Pancreas (tissue), 10 donors: ENCODE data around the gene CXCL13. TPM values are rescaled to one million over a fixed set of nuclear protein-coding genes. Genes with fewer than 3 reads are reported as not detected.

ENCODE experiments used
- ATAC-seq, 4 donors: fragments of 200-7000 bp; cut with Tn5 transposase; one replicate each; pipeline versions ENCODE4 v1.8.0 to v1.9.1; 2020; ENCODE audit warnings: mild to moderate bottlenecking in 4 of 4, moderate library complexity in 4 of 4
- DNase-seq, 6 donors: peaks; one replicate each; pipeline ENCODE4 v3.0.0-alpha.2; 2020
- FAIRE-seq: peaks from 2 replicates; lab custom pipeline; 2012; peaks lifted over from hg19 to GRCh38; lab: Jason Lieb, UNC
- H3K27ac ChIP-seq, 4 donors: fragments of 200-600 bp; sonication (generic); 1 replicate in 3 of 4; 2 replicates in 1 of 4; pipeline versions ENCODE4 v1.5.0 to v1.8.0; 2020
- H3K27me3 ChIP-seq, 4 donors: fragments of 200-600 bp; one replicate each; pipeline ENCODE4 v1.8.0; 2021
- H3K36me3 ChIP-seq, 3 donors: fragments of 200-600 bp; sonication (generic) in 1 of 3; one replicate each; pipeline versions ENCODE4 v1.5.0 to v1.8.0; 2020 to 2021
- H3K4me1 ChIP-seq, 3 donors: fragments of 200-600 bp; one replicate each; pipeline ENCODE4 v1.8.0; 2021
- H3K4me3 ChIP-seq, 4 donors: fragments of 200-600 bp; sonication (generic) in 2 of 4; one replicate each; pipeline versions ENCODE4 v1.5.0 to v1.8.0; 2020 to 2021
- H3K9me3 ChIP-seq, 4 donors: fragments of 200-600 bp; one replicate each; pipeline ENCODE4 v1.8.0; 2021
- whole genome bisulfite sequencing, 2 donors: extraction: QIAGEN DNeasy Blood & Tissue Kit; methylation state at CpG; one replicate each; pipeline ENCODE4 v1.1.7; 2013; 5-methylcytosine and 5-hydroxymethylcytosine counted together
- intact Hi-C, 3 donors: fragments of 100-400 bp; cut with DNase I; formaldehyde crosslinking; loops; one replicate each; pipeline versions ENCODE4 v1.11.1 to v1.14.2; 2022
- polyA plus RNA-seq, 2 donors: library from polyadenylated mRNA; stranded (reverse); fragments of 200-250 nt; gene quantifications; one replicate each; pipeline ENCODE4 v1.2.3, GENCODE V29; 2013
- total RNA-seq, 6 donors: library from RNA; stranded (reverse); fragmentation: NEBNext Ultra II Directional in 4 of 6; extraction: Animal tissue kit (Norgen Biotek cat#: 25700) in 4 of 6; gene quantifications; one replicate each; pipeline versions ENCODE4 v1.2.1 to v1.2.4, GENCODE V29; 2021 to 2023
- TF ChIP-seq, protein P1 (sequence below), 4 donors: fragments of 200-600 bp; sonication (generic) in 3 of 4; IDR thresholded peaks; one replicate each; pipeline versions ENCODE4 v1.5.0 to v1.8.0; 2021; ENCODE audit warnings: antibody characterized with exemption in 4 of 4
- donor health status: healthy with polysubstance abuse.
- donor health status: DM: no; HTN: no; CAD: no; lungs with moderate emphysema.
- donor health status: DM: no; HTN: no; CAD: no.
- donor health status: control.
- donor health status: control.
- donor health status: Bipolar disorder and iron deficiency.
- donor health status: DM: yes; HTN: yes; CAD: no.
- donor health status: DM: no; HTN: no; CAD: no.
- donor health status: DM: no; HTN: no; CAD: no.
- donor health status: DM: yes; HTN: yes; CAD: no.

Gene CXCL13
- total and polyA plus RNA-seq, 8 donors, result 0.47 TPM; not detected in 7

DNA sequence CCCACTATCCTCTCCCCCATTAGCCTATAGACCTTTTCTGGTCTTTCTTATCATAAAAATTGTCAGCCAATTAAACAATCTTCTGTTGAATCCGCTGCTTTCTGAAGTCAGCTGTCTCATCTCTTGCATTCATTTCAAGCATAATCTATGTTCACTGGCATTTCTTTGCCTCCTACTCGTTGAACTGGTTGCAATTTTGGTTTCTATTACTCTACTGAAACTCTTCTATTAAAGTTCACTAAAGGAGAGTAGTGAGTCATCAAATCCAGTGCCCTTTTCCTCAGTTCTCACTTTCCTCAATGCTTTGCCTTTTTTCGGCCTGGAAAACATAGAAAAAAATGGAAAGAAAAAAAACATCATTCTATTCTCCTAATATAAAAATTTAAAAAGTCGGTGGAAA, 23.9 kb upstream of the CXCL13 start:
- DNase-seq, result no peak
- ATAC-seq, result no peak
- intact Hi-C loops, result no loop called here
- no peak overlapping the region for H3K4me3 ChIP-seq
- H3K4me1 ChIP-seq, result no peaks in the 10 kb centered on the region
- TF ChIP-seq, protein P1, sequence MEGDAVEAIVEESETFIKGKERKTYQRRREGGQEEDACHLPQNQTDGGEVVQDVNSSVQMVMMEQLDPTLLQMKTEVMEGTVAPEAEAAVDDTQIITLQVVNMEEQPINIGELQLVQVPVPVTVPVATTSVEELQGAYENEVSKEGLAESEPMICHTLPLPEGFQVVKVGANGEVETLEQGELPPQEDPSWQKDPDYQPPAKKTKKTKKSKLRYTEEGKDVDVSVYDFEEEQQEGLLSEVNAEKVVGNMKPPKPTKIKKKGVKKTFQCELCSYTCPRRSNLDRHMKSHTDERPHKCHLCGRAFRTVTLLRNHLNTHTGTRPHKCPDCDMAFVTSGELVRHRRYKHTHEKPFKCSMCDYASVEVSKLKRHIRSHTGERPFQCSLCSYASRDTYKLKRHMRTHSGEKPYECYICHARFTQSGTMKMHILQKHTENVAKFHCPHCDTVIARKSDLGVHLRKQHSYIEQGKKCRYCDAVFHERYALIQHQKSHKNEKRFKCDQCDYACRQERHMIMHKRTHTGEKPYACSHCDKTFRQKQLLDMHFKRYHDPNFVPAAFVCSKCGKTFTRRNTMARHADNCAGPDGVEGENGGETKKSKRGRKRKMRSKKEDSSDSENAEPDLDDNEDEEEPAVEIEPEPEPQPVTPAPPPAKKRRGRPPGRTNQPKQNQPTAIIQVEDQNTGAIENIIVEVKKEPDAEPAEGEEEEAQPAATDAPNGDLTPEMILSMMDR (IDR thresholded peaks at IDR 0.05), result no peak
- H3K27me3 ChIP-seq, result no peaks in the 10 kb centered on the region
- H3K36me3 ChIP-seq, result no peaks in the 10 kb centered on the region
- H3K27ac ChIP-seq, result no peak overlapping the region
- 64 to 79% methylated on average over 4 of the region's 4 CpGs for WGBS, 2 donors
- FAIRE-seq, result no peak
- H3K9me3 ChIP-seq, result no peaks in the 10 kb centered on the region

DNA sequence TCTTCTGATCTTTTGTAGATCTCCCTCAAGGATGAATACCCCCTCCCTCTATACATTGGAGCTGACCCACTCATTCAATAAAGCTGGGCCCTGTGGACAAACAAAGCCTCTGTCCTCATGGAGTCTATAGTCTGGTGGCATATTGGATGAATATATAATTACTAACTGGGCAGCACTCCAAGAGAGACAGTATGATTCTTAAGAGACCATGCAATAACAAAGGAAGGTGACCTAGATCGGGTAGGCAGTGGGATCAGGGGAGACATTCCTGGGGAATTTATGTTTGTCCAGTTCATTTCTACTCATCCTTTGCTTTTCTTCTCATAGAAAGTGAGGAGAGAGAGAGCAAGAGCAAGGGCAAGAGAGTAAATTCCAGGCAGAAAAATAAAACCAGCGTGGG, 23.5 kb upstream of the CXCL13 start:
- Histone ChIP-seq H3K27me3 (no peaks in the 10 kb centered on the region), H3K27ac (no peak overlapping the region), H3K4me1 (no peaks in the 10 kb centered on the region), H3K4me3 (no peak overlapping the region), H3K36me3 (no peaks in the 10 kb centered on the region), H3K9me3 (no peaks in the 10 kb centered on the region)
- TF ChIP-seq, protein P1 (IDR thresholded peaks at IDR 0.05), result no peak
- ATAC-seq (no peak), FAIRE-seq (no peak), DNase-seq (no peak)
- intact Hi-C loops, result no loop called here
- 81 to 83% methylated on average over 2 of the region's 2 CpGs for WGBS, 2 donors

DNA sequence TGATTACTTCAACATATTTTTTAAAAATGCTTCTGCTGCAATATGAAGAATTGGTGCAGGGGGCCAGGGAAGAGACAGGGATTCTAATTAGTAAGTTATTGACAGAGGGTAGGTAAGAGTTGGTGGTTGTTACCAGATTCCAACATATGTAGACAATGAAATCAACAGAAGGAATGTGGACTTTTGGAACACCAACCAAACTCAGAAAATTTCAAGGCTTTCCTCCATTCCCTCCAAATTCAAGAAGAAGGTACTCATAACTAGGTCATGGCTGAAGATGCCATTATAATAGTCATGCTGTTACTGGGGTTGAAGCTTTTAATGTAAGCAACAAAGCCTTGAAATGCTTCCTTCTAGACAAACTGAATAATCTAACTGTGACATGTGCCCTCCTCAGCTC, 22.9 kb upstream of the CXCL13 start:
- H3K4me3 ChIP-seq, result no peak overlapping the region
- ATAC-seq, result no peak
- TF ChIP-seq, protein P1 (IDR thresholded peaks at IDR 0.05), result no peak
- no peak overlapping the region for H3K27ac ChIP-seq
- intact Hi-C loops, result no loop called here
- no peak for DNase-seq
- H3K9me3 ChIP-seq, result no peaks in the 10 kb centered on the region
- H3K27me3 ChIP-seq, result no peaks in the 10 kb centered on the region
- no peak for FAIRE-seq
- H3K36me3 ChIP-seq, result no peaks in the 10 kb centered on the region
- no peaks in the 10 kb centered on the region for H3K4me1 ChIP-seq

DNA sequence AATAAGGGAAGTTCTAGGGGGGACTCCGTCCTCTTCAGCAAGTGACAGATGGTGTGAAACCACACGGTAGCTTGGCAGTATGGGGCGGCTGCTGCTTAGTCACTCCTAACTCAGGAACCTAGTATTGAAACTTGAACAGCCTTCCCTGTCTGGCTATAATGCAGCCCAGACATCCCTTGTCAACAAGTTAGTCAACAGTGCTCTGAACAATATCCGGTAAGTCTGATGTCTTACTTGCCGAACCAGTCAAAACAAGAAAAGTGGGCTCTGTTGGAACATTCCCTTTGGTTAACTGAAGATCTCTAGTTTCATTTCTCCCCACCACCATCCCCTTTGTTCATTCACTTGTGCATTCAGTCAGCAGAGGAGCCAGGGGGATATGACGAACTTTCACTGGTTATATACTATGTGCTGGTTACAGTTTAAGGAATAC, 18.7 kb upstream of the CXCL13 start:
- Histone ChIP-seq H3K4me1 (no peaks in the 10 kb centered on the region), H3K27ac (no peak overlapping the region), H3K4me3 (no peak overlapping the region), H3K36me3 (no peaks in the 10 kb centered on the region), H3K27me3 (no peaks in the 10 kb centered on the region), H3K9me3 (no peaks in the 10 kb centered on the region)
- DNase-seq, result no peak
- FAIRE-seq, result no peak
- no peak for ATAC-seq
- TF ChIP-seq, protein P1 (IDR thresholded peaks at IDR 0.05), result no peak
- intact Hi-C loops, result no loop called here
- 74 to 86% methylated on average over 6 of the region's 6 CpGs for WGBS, 2 donors

DNA sequence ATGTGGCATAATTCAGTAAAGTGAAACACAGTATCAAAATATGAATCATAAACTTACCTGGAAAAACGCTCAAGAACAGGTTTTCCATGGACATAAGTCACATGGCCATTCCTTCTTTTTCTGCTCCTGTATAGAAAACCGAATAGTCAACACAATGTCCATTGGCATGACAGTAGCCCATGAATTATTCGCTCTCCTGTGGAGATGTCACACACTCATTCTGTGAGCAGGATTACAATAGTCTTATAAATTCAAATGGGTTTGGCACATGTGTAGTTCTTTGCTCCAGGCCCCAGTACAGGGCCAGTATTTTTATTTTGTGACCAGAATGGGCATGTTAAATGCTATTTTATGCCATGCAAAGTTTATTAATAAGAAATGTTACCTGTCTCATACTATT, 15.1 kb upstream of the CXCL13 start:
- H3K9me3 ChIP-seq, result no peaks in the 10 kb centered on the region
- no peak for ATAC-seq
- no peak for FAIRE-seq
- H3K36me3 ChIP-seq, result no peaks in the 10 kb centered on the region
- no peak overlapping the region for H3K27ac ChIP-seq
- WGBS, 2 donors, result 72 to 83% methylated on average over 3 of the region's 3 CpGs
- intact Hi-C loops, result loop anchor here in 1 of 3 donors (10.0 kb wide), 1 partner anchor 206 kb away; no protein-coding TSS in a partner anchor
- no peak for DNase-seq
- H3K4me1 ChIP-seq, result no peaks in the 10 kb centered on the region
- H3K27me3 ChIP-seq, result no peaks in the 10 kb centered on the region
- no peak overlapping the region for H3K4me3 ChIP-seq
- TF ChIP-seq, protein P1 (IDR thresholded peaks at IDR 0.05), result no peak
